GM03348 (cell line): ENCODE measurements around the gene UPF3A.
A peak's percentile ranks its signal among the peaks of the same experiment; 100 is the strongest.
"Not testable (repeated sequence)": the region's sequence is repeated elsewhere in the genome, so short reads cannot be mapped to it uniquely, and the experiment has no call there.

Experiments used
- DNase-seq: peaks from one replicate; pipeline ENCODE4 v3.0.0; 2012; ENCODE audit warnings: low spot score

Gene UPF3A

DNA sequence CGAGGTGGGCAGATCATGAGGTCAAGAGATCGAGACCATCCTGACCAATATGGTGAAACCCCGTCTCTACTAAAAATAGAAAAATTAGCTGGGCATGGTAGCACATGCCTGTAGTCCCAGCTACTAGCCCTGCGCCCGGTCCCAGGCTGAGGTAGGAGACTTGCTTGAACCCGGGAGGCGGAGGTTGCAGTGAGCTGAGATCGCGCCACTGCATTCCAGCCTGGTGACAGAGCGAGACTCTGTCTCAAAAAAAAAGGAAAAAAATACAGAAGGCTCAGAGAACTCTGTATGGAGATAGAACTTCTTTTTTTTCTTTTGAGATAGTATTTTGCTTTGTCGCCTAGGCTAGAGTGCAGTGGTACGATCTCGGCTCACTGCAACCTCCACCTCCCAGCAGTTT, 17.1 kb upstream of the UPF3A start:
- not testable (repeated sequence) for DNase-seq

GRCh38 chr13:114264886-114265611, 16.4 kb upstream of the UPF3A start:
- DNase-seq: peak; percentile 72

DNA sequence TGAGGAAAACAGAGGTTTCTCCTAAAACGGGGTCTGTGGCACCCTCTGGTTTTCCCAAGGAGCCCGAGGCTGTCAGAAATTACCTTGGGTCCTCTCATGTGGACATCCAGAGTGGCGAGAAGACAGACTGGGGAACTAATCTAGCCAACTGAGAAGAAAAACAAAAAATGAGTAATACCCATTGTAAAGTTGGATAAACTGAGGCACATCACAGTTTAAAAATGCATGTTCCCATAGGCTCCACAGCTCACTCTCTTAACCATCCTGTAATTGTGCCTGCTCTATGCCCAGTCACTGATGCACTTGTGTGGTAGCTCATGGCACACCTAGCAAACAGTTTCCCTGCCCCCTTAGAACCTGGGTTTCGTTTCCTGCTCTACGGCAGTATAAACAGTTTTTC, 15.2 kb upstream of the UPF3A start:
- no peak for DNase-seq

DNA sequence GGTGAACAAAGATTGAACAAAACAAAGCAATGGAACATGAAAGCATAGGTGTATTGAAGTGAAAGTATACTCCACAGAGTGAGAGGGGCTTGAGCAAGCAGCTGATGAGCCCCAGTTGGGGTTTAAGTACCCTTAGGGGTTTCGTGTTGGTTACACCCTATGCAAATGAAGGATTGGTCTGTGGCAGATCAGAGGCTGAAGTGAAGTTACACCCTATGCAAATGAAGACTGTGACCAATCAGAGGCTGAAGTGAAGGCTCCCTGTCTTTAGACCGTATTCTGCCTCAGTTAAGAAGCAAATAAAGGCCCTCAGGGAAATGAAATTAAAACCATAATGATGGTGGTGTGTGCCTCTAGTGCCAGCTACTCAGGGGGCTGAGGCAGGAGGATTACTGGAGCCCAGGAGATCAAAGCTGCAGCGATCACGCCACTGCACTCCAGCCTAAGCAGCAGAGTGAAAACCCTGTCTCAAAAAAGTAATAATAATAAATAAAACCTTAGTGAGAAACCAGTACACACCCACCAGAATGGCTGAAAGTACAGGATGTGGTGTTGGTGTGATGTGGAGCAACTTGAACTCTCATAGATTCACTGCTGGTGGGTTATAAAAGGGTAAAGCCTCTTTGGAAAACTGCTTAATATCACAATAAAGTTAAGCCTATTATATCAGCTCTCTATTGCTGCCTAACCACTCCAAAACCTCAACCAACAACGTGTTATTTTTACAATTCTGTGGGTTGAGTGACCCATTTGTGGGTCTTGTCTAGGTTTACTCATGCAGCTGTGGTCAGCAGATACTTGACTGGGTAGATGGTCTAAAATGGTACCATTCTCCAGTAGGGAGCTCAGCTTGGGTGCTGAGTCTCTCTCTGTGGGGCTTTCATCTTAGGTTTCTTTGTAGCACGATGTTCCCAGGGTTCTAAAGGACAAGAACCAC, 12.8 kb upstream of the UPF3A start:
- DNase-seq: no peak

DNA sequence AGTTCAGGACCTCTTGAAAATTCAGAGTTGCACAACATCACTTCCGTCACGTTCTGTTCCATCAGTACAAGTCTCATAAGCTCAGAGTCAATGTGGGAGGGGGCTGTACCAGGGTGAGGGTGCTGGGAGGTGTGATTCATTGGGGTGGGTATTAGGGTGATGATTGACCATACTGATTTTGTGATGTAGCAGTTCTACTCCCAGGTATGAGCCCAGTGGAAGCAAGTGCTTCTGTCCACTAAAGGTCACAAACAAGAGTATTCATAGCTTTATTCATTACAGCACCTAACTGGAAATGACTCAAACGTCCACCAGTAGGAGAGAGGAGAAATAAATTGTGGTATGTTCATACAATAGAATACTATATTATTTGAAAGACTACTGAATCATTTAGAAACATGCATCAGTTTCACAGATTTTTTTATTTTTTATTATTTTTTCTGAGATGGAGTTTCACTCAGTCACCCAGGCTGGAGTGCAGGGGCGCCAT, 12.1 kb upstream of the UPF3A start:
- no peak for DNase-seq

DNA sequence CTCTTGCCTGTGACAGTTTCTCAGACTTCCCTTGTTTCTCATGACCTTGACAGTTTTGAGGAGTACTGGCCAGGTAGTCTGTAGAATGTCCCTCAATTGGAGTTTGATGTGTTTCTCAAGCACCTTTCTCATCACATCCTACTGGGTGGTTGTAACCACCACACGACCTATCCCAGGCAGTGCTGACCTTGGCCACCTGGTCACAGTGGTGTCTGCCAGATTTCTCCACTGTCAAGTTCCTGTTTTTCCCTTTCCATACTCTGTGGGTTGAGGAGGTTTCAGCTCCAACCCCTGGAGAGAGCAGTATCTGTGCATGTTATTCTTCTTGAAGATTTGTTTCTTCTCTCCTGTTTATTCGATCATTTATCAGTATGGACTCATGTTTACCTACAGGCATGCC, 8.4 kb upstream of the UPF3A start:
- DNase-seq: no peak

DNA sequence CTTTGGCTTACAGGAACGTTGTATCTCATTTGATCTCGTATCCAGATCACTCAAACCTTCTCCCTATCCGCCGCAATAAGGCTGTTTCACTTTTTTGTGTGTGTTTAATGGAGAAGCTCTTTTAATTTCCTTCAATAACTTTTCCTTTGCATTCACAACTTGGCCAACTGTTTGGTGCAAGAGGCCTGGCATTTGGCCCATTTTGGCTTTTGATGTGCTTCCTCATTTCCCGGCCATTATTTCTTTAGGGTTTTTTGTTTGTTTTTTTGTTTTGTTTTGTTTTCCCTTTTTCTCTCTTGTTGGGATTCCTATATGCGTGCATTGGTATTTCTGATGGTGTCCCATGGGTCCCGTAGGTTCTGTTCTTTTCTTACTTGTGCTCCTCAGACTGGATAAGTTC, 6.1 kb upstream of the UPF3A start:
- DNase-seq: no peak

GRCh38 chr13:114279146-114279545, 2.3 kb upstream of the UPF3A start:
- DNase-seq: no peak

GRCh38 chr13:114279758-114280355, 1.5 kb upstream of the UPF3A start:
- DNase-seq: no peak

- peak; percentile 81 for DNase-seq
Observed at GRCh38 chr13:114282041-114282670, 755 bp downstream of the UPF3A start.

DNA sequence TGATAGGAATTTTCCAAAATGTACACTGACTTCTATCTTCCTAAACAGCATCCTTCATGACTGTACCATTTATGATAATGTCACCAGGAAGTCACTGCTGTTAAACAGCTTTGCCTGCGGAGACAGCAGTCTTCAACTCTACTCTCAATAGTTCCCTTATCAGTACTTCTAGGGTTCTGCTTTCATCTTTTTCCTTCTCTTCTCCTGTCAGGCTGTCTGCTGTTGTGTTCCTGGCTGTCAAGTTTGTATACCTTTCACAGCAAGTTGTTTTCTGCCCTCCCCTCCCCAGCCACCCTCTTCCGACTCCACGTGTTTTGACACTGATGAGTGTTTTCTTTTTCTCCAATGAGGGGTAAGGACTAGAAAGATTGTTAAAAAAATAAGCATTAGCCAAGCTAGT, 2.2 kb downstream of the UPF3A start:
- no peak for DNase-seq

- DNase-seq: no peak
Observed at GRCh38 chr13:114284680-114285079, 3.3 kb downstream of the UPF3A start.

GRCh38 chr13:114285166-114285808, 3.9 kb downstream of the UPF3A start:
- no peak for DNase-seq

GRCh38 chr13:114286808-114287207, 5.4 kb downstream of the UPF3A start:
- no peak for DNase-seq

GRCh38 chr13:114288157-114288591, 6.8 kb downstream of the UPF3A start:
- DNase-seq: no peak

DNA sequence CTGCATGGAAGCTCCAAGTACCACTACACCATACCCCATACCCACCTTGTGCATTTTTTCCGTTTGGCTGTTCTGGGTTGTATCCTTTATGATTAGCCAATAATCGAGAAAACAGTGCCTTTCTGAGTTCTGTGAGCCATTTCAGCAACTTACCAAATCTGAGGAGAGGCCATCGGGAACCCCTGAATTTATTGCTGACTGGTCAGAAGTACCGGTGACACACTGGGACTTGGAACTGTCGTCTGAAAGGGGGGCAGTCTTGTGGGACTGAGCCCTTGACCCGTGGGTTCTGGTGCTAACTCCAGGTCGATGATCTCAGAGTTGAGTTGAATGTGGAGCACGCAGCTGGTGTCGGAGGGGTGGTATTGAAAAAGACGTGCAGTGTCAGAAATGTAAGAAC, 15.0 kb downstream of the UPF3A start:
- no peak for DNase-seq

DNA sequence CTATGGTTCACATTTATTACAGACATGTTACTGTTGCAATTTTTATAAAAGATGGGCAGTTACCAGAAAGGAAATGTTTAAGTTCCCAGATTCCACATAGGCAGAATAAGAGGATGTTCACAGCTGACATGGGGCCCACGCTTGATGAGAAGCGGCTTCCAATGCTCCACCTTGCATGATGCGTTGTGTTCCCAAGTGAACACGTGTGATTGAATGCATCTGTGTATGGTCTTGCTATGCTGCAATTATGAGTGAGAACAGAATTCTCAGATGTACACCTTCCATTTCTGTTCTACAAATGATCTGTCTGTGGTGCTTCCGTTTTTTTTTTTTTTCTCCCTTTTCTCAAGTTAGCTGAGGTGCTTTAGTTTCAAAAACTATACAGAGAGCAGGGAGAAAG, 15.5 kb downstream of the UPF3A start:
- DNase-seq: no peak

GRCh38 chr13:114298866-114299265, 17.5 kb downstream of the UPF3A start:
- no peak for DNase-seq

DNA sequence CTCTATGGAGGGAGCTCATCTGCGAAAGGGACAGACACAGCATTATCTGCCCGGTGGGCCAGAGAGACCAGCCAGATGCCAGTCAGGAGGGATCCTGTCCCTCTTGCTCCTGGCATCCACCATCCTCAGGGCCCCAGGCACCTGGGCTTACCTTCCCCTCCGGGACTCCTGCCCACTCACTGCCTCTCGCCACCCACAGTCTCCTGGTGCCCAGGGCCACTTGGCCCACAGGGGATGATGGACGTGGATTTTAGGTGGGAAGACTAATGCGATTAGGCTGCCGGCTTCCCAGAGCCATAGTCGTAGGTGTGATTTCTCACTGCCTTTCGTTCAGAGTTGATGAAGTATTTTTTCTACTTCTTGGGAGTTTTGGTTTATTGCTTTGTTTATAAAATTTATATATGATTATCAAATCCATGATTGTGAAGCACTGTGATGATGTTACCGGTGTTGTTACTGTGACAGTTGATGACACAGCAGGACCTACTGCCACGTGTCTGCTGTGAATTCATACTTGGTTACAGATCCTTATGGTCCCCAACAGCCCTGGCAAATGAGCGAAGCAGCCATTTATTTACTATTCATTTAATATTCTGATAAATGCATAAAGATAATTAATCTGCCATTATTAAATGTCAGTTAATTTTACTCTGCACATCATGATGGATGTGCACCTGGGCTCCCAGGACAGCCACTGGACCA, 18.4 kb downstream of the UPF3A start:
- DNase-seq: no peak

DNA sequence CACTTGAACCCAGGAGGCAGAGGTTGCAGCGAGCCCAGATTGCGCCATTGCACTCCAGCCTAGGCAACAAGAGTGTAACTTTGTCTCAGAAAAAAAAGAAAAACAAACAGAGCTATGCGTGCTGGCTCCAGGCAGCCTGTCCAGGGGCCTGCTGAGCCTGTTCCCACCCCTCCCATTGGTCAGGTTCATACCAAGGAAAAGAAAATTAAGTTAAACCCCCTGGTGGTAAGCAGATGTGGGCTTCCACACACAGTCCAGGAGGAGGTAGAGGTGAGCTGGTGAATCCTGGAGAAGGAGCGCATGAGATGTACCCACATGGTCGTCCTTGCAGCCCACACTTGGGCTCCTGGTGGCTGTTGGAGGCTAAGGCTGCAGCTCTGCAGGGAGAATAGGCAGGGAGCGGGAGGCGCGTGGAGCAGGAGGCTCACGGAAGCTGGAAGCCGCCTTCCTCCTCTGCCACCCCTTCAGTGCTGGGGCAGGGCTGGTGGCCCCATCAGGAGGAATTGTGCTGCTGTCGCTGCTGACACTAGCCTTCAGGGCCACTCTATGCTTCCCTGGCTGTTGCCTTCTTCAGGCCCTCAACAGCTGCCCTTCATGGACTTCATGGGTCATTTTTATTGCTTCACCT, 22.4 kb downstream of the UPF3A start:
- no peak for DNase-seq
